ENCODE measurements around the gene TIGAR. TPM values are rescaled to one million over a fixed set of nuclear protein-coding genes. Genes with fewer than 3 reads are reported as not detected.

Gene TIGAR
- total RNA-seq, 1 donor, result 9.8 TPM

DNA sequence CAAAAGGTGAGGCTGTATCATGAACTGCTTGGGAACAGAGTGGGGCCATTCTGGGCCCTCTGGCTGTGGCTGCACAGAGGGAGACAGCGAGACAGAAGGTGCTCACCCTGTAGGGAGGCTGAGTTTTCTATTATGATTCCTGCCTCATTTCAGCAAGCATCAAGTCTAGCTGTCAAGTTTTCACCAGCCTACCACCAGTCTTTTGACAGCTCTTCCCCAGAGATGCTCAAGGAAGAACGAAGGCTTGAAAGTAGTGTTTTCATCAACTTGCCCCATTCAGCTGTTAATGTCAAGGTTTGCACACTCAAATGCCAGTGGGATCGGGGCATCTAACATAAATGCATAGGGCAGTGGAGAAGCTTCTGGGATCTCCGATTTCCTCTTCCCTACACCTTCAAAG is 48.5 kb downstream of the TIGAR start:
- no peaks in the 10 kb centered on the region for H3K4me1 ChIP-seq (ENCODE audit: insufficient read depth, low read length)
- H3K4me3 ChIP-seq (ENCODE audit: low read length), result no peak overlapping the region
- H3K9me3 ChIP-seq (ENCODE audit: low read depth, low read length), result no peaks in the 10 kb centered on the region
- H3K27me3 ChIP-seq (ENCODE audit: insufficient read depth, low read length), result peaks cover 25% of the 10 kb centered on the region

DNA sequence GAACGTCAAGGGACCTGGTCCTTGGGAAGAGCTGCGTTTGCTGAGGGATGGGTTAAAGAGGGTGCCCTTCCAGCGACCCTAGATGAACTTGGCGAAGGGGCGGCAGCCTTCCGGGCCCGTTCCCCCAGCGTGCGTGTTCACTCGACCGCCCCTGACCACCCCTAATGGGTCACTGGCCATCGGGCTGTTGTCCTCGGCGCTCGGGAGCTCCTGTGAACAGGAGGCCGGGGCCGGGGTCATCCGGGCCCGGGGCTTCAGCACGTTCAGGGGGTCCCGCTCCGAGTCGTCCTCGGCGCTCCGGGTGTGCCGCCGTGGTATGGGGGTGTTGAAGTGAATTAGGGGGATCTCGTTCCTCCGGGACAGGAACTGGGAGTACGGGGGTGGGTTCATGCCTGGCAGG is 49.3 kb downstream of the TIGAR start:
- no peaks in the 10 kb centered on the region for H3K4me1 ChIP-seq (ENCODE audit: insufficient read depth, low read length)
- no peak overlapping the region for H3K4me3 ChIP-seq (ENCODE audit: low read length)
- H3K27me3 ChIP-seq (ENCODE audit: insufficient read depth, low read length), result peaks cover 21% of the 10 kb centered on the region
- H3K9me3 ChIP-seq (ENCODE audit: low read depth, low read length), result no peaks in the 10 kb centered on the region

- Histone ChIP-seq H3K4me3 (ENCODE audit: low read length) (no peak overlapping the region), H3K9me3 (ENCODE audit: low read depth, low read length) (no peaks in the 10 kb centered on the region), H3K4me1 (ENCODE audit: insufficient read depth, low read length) (no peaks in the 10 kb centered on the region), H3K27me3 (ENCODE audit: insufficient read depth, low read length) (peaks cover under 1% of the 10 kb centered on the region)
Observed at GRCh38 chr12:4372653-4373052, 51.6 kb downstream of the TIGAR start.

GRCh38 chr12:4375449-4375848 is 54.4 kb downstream of the TIGAR start:
- no peaks in the 10 kb centered on the region for H3K9me3 ChIP-seq (ENCODE audit: low read depth, low read length)
- H3K4me3 ChIP-seq (ENCODE audit: low read length), result no peak overlapping the region
- H3K4me1 ChIP-seq (ENCODE audit: insufficient read depth, low read length), result no peaks in the 10 kb centered on the region
- H3K27me3 ChIP-seq (ENCODE audit: insufficient read depth, low read length), result peaks cover 18% of the 10 kb centered on the region

DNA sequence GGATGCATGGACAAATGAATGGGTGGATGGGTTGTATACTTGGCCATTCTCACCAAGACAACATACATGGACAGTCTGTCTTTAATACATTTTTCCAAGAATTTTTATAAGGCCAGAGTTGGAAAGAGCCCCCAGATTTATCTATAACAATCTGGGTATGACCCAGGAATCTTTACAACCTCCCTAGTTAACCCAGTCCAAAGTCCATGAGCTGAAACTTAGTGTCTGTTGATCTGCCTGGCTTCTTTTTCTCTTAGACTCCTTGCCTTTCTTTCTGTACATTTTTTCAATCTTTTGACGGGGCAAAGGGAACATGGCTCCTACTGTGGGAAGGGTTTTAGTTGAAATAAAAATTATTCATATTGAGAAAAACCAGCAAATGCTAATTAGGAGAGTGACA is 57.8 kb downstream of the TIGAR start:
- Histone ChIP-seq H3K27me3 (ENCODE audit: insufficient read depth, low read length) (peaks cover 25% of the 10 kb centered on the region), H3K4me1 (ENCODE audit: insufficient read depth, low read length) (no peaks in the 10 kb centered on the region), H3K9me3 (ENCODE audit: low read depth, low read length) (no peaks in the 10 kb centered on the region)

GRCh38 chr12:4379405-4379804 is 58.4 kb downstream of the TIGAR start, which contains the start of gene FGF23:
Gene FGF23, minus strand, starts transcription at chr12:4379712. Its CDS starts 130 bp downstream, at chr12:4379582.
- Histone ChIP-seq H3K4me3 (ENCODE audit: low read length) (no peak within 1 kb of the TSS), H3K27me3 (ENCODE audit: insufficient read depth, low read length) (peaks cover 25% of the 10 kb centered on the region), H3K9me3 (ENCODE audit: low read depth, low read length) (no peaks in the 10 kb centered on the region), H3K4me1 (ENCODE audit: insufficient read depth, low read length) (no peaks in the 10 kb centered on the region)

More for the DNA sequence above, 57.8 kb downstream of the TIGAR start:
- H3K4me3 ChIP-seq (ENCODE audit: low read length), result no peak overlapping the region

- H3K9me3 ChIP-seq (ENCODE audit: low read depth, low read length), result no peaks in the 10 kb centered on the region
- H3K4me1 ChIP-seq (ENCODE audit: insufficient read depth, low read length), result no peaks in the 10 kb centered on the region
- peaks cover 25% of the 10 kb centered on the region for H3K27me3 ChIP-seq (ENCODE audit: insufficient read depth, low read length)
- no peak overlapping the region for H3K4me3 ChIP-seq (ENCODE audit: low read length)
Observed at GRCh38 chr12:4380332-4380731, 59.3 kb downstream of the TIGAR start.

DNA sequence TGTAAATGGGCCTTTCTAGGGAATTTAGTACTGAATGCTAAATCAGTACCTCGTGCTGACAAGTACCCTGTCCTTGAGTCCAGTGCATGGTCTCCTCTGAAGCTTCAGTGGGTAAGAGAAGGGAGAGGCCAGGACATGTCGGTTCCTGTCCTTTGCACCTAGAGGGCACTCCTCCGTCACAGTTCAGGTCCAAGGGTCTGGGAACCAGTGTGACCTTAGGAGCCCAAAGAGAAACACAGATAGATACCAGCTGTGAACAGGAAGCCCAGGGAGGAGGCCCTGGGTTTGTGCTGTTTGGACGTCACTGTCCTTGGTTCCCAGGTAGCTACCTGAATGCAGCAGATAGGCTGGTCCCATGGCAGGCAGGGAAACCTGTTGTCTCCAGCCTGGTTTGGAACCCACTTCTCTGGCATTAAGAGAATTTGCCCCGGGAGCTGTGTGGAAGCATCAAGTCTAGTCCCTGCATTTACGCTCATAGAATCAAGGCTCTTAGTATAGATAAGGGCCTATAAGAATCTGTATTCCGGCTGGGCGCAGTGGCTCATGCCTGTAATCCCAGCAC is 62.4 kb downstream of the TIGAR start:
- Histone ChIP-seq H3K9me3 (ENCODE audit: low read depth, low read length) (no peaks in the 10 kb centered on the region), H3K27me3 (ENCODE audit: insufficient read depth, low read length) (peaks cover 20% of the 10 kb centered on the region), H3K4me3 (ENCODE audit: low read length) (no peak overlapping the region), H3K4me1 (ENCODE audit: insufficient read depth, low read length) (no peaks in the 10 kb centered on the region)

- Histone ChIP-seq H3K4me1 (ENCODE audit: insufficient read depth, low read length) (no peaks in the 10 kb centered on the region), H3K27me3 (ENCODE audit: insufficient read depth, low read length) (no peaks in the 10 kb centered on the region), H3K9me3 (ENCODE audit: low read depth, low read length) (no peaks in the 10 kb centered on the region), H3K4me3 (ENCODE audit: low read length) (no peak overlapping the region)
Observed at GRCh38 chr12:4386801-4387200, 65.8 kb downstream of the TIGAR start.

DNA sequence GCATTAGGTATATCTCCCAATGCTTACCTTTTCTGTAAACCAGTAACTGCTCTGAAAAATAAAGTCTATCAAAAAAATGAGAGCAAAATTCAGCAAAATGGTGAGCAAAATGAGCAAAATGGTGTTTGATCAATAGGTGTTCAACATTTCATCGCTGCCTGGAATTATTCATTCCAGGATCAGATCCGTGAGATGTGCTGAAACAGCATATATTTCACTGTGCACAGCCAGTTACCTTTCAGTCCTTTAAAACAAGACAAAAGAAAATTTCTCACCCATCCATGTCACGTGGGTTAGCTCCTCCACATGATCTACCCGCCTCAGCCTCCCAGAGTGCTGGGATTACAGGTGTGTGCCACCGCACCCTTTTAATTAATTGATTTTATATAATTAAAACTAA is 66.6 kb downstream of the TIGAR start:
- no peaks in the 10 kb centered on the region for H3K27me3 ChIP-seq (ENCODE audit: insufficient read depth, low read length)
- no peaks in the 10 kb centered on the region for H3K9me3 ChIP-seq (ENCODE audit: low read depth, low read length)
- H3K4me3 ChIP-seq (ENCODE audit: low read length), result no peak overlapping the region
- H3K4me1 ChIP-seq (ENCODE audit: insufficient read depth, low read length), result no peaks in the 10 kb centered on the region

DNA sequence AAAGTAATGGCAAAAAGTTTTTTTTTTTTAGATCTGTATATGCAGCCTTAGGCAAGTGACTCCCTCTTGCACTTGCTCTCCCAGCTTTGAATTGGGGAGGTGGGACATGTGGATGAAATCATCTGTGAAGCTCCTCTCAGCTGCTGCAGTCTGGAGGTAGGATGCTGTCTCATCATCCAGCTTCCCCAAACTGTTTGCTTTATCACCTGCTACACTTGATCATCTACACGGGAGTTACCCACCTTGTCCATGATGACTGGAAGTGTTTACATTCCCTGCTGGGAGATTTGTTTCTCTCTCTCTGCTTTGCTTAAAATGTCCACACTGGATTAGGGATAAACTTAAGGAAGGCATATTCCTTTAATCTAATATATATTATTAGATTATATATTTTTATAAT is 67.0 kb downstream of the TIGAR start:
- Histone ChIP-seq H3K9me3 (ENCODE audit: low read depth, low read length) (no peaks in the 10 kb centered on the region), H3K27me3 (ENCODE audit: insufficient read depth, low read length) (no peaks in the 10 kb centered on the region), H3K4me1 (ENCODE audit: insufficient read depth, low read length) (no peaks in the 10 kb centered on the region), H3K4me3 (ENCODE audit: low read length) (no peak overlapping the region)

DNA sequence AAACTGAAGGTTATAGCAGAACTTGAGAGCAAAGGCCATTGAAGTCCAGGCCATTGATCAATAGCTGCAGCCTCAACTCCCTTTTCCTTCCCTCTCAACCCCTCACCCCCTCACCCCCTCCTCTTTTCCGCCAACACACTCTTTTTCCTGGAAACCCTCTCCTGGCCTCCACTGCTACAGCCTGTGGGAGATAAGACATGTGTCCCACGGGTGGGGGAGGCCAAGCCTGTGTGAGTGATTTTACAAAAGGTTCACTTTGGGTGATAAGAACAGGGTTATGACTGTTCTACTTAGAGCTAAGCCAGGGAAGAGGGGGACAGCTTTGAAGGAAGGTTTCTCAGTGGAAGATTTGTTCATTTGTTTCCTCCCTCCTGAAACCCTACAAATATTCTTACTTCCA is 67.6 kb downstream of the TIGAR start:
- Histone ChIP-seq H3K27me3 (ENCODE audit: insufficient read depth, low read length) (no peaks in the 10 kb centered on the region), H3K4me3 (ENCODE audit: low read length) (no peak overlapping the region), H3K4me1 (ENCODE audit: insufficient read depth, low read length) (no peaks in the 10 kb centered on the region), H3K9me3 (ENCODE audit: low read depth, low read length) (no peaks in the 10 kb centered on the region)

DNA sequence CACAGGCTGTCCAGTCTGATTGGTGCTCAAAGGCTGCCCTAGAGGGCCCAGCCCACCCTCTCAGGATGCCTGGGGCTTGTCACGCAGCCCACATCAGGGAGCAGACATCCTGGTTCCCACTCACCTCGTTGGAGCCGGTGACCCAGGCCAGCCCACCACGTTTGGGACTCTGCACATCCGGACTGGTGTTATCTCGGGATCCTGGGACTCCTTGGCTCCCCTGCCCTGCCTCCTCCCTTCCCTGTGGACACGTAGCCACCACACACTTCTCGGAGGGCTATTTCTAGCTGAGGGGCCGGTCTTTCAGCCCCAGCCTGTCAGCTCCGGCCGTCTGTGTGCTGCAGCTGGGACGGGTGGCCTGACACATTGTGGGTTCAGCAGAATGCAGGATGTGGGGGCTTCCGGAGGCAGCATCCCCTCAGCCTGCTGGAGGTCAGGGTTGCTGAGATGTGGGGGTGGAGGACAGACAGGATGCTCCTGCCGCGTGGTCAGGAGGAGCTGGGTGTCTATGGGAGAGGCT is 71.3 kb downstream of the TIGAR start:
- Histone ChIP-seq H3K9me3 (ENCODE audit: low read depth, low read length) (no peaks in the 10 kb centered on the region), H3K4me3 (ENCODE audit: low read length) (no peak overlapping the region), H3K4me1 (ENCODE audit: insufficient read depth, low read length) (no peaks in the 10 kb centered on the region), H3K27me3 (ENCODE audit: insufficient read depth, low read length) (peaks cover 3% of the 10 kb centered on the region)

DNA sequence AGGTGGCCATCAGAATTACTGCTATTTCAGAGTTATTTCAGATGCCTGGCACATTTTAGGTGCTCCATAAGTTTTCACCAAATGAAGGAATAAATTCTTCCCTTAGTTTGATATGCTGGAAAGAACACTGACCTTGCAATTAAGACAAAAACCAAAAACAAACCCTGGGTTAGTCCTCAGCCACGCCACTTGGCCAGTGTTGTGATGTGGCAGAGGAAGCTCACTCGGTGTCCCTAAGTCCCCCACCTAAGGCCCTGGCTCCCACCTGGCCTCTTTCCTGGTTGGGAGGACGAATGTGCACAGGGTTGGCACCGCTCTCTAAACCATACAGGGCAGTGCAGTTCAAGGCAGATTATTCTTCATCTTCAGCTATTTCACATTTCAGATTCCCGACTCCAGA is 72.2 kb downstream of the TIGAR start:
- Histone ChIP-seq H3K4me3 (ENCODE audit: low read length) (no peak overlapping the region), H3K27me3 (ENCODE audit: insufficient read depth, low read length) (peaks cover 3% of the 10 kb centered on the region), H3K9me3 (ENCODE audit: low read depth, low read length) (no peaks in the 10 kb centered on the region), H3K4me1 (ENCODE audit: insufficient read depth, low read length) (no peaks in the 10 kb centered on the region)

GRCh38 chr12:4395818-4396217 is 74.8 kb downstream of the TIGAR start:
- Histone ChIP-seq H3K4me1 (ENCODE audit: insufficient read depth, low read length) (no peaks in the 10 kb centered on the region), H3K4me3 (ENCODE audit: low read length) (no peak overlapping the region), H3K27me3 (ENCODE audit: insufficient read depth, low read length) (peaks cover 3% of the 10 kb centered on the region), H3K9me3 (ENCODE audit: low read depth, low read length) (no peaks in the 10 kb centered on the region)

- H3K27me3 ChIP-seq (ENCODE audit: insufficient read depth, low read length), result no peaks in the 10 kb centered on the region
- no peaks in the 10 kb centered on the region for H3K4me1 ChIP-seq (ENCODE audit: insufficient read depth, low read length)
- H3K9me3 ChIP-seq (ENCODE audit: low read depth, low read length), result no peaks in the 10 kb centered on the region
- H3K4me3 ChIP-seq (ENCODE audit: low read length), result no peak overlapping the region
Observed at GRCh38 chr12:4401117-4401516, 80.1 kb downstream of the TIGAR start.
